HepG2 (cell line): ENCODE measurements around the gene ATP2A3. TPM values are rescaled to one million over a fixed set of nuclear protein-coding genes. Genes with fewer than 3 reads are reported as not detected.

Experiments used
- ATAC-seq: fragments of 200-7000 bp; cut with Tn5 transposase; 3 replicates; pipeline ENCODE4 v1.9.1; 2020; ENCODE audit warnings: mild to moderate bottlenecking, moderate library complexity
- BruUV-seq: library from RNA; stranded (reverse); fragments of 400-500 nt; replicated peaks from 2 replicates; lab custom pipeline; 2021; lab: Mats Ljungman, UMichigan
- CTCF ChIA-PET: fragments of 300-600 bp; formaldehyde crosslinking; extraction: SDS; loops from one replicate; lab custom pipeline; 2021; ENCODE audit warnings: low total read pairs, inconsistent platforms, low intra/inter-chr PET ratio; lab: Yijun Ruan, JAX
- POLR2A ChIA-PET: fragments of 350-600 bp; sonication (Branson Sonifier 250); formaldehyde crosslinking; loops from one replicate; lab custom pipeline; 2020; ENCODE audit warnings: antibody characterized with exemption, inconsistent platforms; lab: Yijun Ruan, JAX
- DNase-seq: peaks from one replicate; pipeline ENCODE4 v3.0.0-alpha.2; 2015; ENCODE audit warnings: low spot score
- FAIRE-seq: peaks from 3 replicates; lab custom pipeline; 2011; peaks lifted over from hg19 to GRCh38; lab: Jason Lieb, UNC
- H2AFZ ChIP-seq: one replicate; pipeline ENCODE4 v1.6.1; 2011; ENCODE audit warnings: low read length, inconsistent platforms
- H3K27ac ChIP-seq: fragments of 300-600 bp; 3 replicates; pipeline ENCODE4 v1.8.0; 2011; ENCODE audit warnings: mixed run types, mild to moderate bottlenecking, mixed read lengths, low read length, inconsistent platforms; ENCODE audit not compliant: insufficient read depth; ENCODE audit errors: extremely low read length
- H3K27me3 ChIP-seq, 2 experiments: fragments of 200-600 bp in 1 of 2; 2 replicates in 1 of 2; 3 replicates in 1 of 2; pipeline versions ENCODE4 v1.6.0 to v1.8.0; 2011; ENCODE audit warnings: low read length in 2 of 2, mild to moderate bottlenecking in 2 of 2, moderate library complexity in 2 of 2, inconsistent platforms in 1 of 2; ENCODE audit not compliant: insufficient read depth in 2 of 2, control insufficient read depth in 1 of 2
- H3K36me3 ChIP-seq, 2 experiments: fragments of 200-600 bp in 1 of 2; replicated peaks in 1 of 2; 2 replicates in 1 of 2; 3 replicates in 1 of 2; pipeline versions ENCODE4 v1.5.1 to v1.8.0; 2011; ENCODE audit warnings: low read length in 2 of 2, inconsistent platforms in 1 of 2; ENCODE audit not compliant: insufficient read depth in 2 of 2, control insufficient read depth in 1 of 2
- H3K4me1 ChIP-seq: 2 replicates; pipeline ENCODE4 v1.5.1; 2012; ENCODE audit warnings: low read length, inconsistent platforms; ENCODE audit not compliant: insufficient read depth
- H3K4me2 ChIP-seq: 2 replicates; pipeline ENCODE4 v1.6.0; 2011; ENCODE audit warnings: low read depth, low read length, inconsistent platforms
- H3K4me3 ChIP-seq, 3 experiments: fragments of 200-600 bp in 1 of 3; sonication (generic), shearing (Covaris generic) in 1 of 3; replicated peaks in 1 of 3; 2 replicates each; pipeline ENCODE4 v1.5.1; 2011 to 2016; ENCODE audit warnings: low read length in 3 of 3, inconsistent platforms in 2 of 3, low read depth in 2 of 3, mild to moderate bottlenecking in 2 of 3, control low read depth in 1 of 3, mixed read lengths in 1 of 3; ENCODE audit not compliant: insufficient read depth in 1 of 3
- H3K79me2 ChIP-seq: one replicate; pipeline ENCODE4 v1.6.1; 2011; ENCODE audit warnings: low read length, inconsistent platforms; ENCODE audit not compliant: insufficient read depth
- H3K9ac ChIP-seq: 2 replicates; pipeline ENCODE4 v1.6.0; 2011; ENCODE audit warnings: mild to moderate bottlenecking, low read depth, low read length, inconsistent platforms; ENCODE audit not compliant: insufficient read depth
- H3K9me3 ChIP-seq: 2 replicates; pipeline ENCODE4 v1.5.1; 2012; ENCODE audit warnings: mild to moderate bottlenecking, low read length
- H4K20me1 ChIP-seq: 2 replicates; pipeline ENCODE4 v1.6.0; 2011; ENCODE audit warnings: inconsistent platforms, mild to moderate bottlenecking, low read length, moderate library complexity; ENCODE audit not compliant: insufficient read depth
- ASH2L ChIP-seq: fragments of 300-600, 200-600 bp; sonication (generic); IDR thresholded peaks from 2 replicates; pipeline ENCODE4 v1.7.0; 2017; ENCODE audit warnings: low read depth, mild to moderate bottlenecking, moderate library complexity, mixed read lengths, low read length; ENCODE audit not compliant: insufficient read length
- EHMT2 ChIP-seq: fragments of 200-600 bp; sonication (generic); IDR thresholded peaks from 2 replicates; pipeline ENCODE4 v1.7.0; 2017; ENCODE audit warnings: antibody characterized with exemption, low read depth, low read length, borderline replicate concordance
- KLF6 ChIP-seq: IDR thresholded peaks from 2 replicates; pipeline ENCODE4 v1.8.0; 2016; ENCODE audit warnings: missing biosample characterization, missing genetic modification reagents
- PCBP1 ChIP-seq: fragments of 200-400 bp; formaldehyde crosslinking; IDR thresholded peaks from 2 replicates; pipeline ENCODE4 v1.6.1; 2017; ENCODE audit warnings: mild to moderate bottlenecking, low read depth, low read length, borderline replicate concordance
- SAP130 ChIP-seq: IDR thresholded peaks from 2 replicates; pipeline ENCODE4 v1.6.1; 2016; ENCODE audit warnings: low read depth
- SNAPC4 ChIP-seq: sonication (generic); formaldehyde crosslinking; IDR thresholded peaks from 2 replicates; pipeline ENCODE4 v1.4.0; 2020; ENCODE audit warnings: mild to moderate bottlenecking, missing genetic modification reagents
- ZFX ChIP-seq: sonication (generic); formaldehyde crosslinking; IDR thresholded peaks from 2 replicates; pipeline ENCODE4 v1.4.0; 2020; ENCODE audit warnings: mild to moderate bottlenecking, low read depth, missing genetic modification reagents, moderate library complexity
- ZNF768 ChIP-seq: sonication (generic); formaldehyde crosslinking; IDR thresholded peaks from 2 replicates; pipeline ENCODE4 v1.4.0; 2020; ENCODE audit warnings: missing genetic modification reagents
- WGBS: methylation state at CpG from one replicate; pipeline ENCODE4 v1.1.6; 2017; ENCODE audit warnings: low lambda C conversion rate; 5-methylcytosine and 5-hydroxymethylcytosine counted together
- in situ Hi-C: cut with HindIII; loops from 2 replicates; pipeline ENCODE4 v1.10.0; 2017; ENCODE audit warnings: low pct_unique_long_range_greater_than_20kb; ENCODE audit not compliant: extremely low pct_ligation_motif_present
- intact Hi-C: fragments of 100-400 bp; cut with micrococcal nuclease; formaldehyde crosslinking; loops from one replicate; pipeline ENCODE4 v1.10.0; 2022; ENCODE audit not compliant: unreplicated experiment
- polyA plus RNA-seq, 8 experiments: library from polyadenylated mRNA; depleted of rRNA in 3 of 8; stranded (reverse) in 7 of 8; unstranded in 1 of 8; fragments of >200 nt; fragmentation: Illumina TruSeq in 4 of 8; extraction: Trizol in 4 of 8; gene quantifications; 2 replicates each; pipeline versions ENCODE4 v1.2.1 to v1.2.3, GENCODE V29; 2011 to 2016; ENCODE audit warnings: low read depth in 4 of 8, missing spikeins in 1 of 8, mixed read lengths in 1 of 8; ENCODE audit not compliant: insufficient read depth in 1 of 8
- total RNA-seq, 5 experiments: library from RNA; depleted of rRNA; stranded (reverse); fragments of >200 nt; fragmentation: Illumina TruSeq; extraction: Trizol; gene quantifications; 2 replicates each; pipeline ENCODE4 v1.2.3, GENCODE V29; 2016; ENCODE audit warnings: low read depth in 1 of 5

ATP2A3 gene
- total and polyA plus RNA-seq, 2 of the 13 experiments (the other 11 are each of a cell fraction or from before 2014, with no cell fraction given): 0.07 TPM; not detected in 1

DNA sequence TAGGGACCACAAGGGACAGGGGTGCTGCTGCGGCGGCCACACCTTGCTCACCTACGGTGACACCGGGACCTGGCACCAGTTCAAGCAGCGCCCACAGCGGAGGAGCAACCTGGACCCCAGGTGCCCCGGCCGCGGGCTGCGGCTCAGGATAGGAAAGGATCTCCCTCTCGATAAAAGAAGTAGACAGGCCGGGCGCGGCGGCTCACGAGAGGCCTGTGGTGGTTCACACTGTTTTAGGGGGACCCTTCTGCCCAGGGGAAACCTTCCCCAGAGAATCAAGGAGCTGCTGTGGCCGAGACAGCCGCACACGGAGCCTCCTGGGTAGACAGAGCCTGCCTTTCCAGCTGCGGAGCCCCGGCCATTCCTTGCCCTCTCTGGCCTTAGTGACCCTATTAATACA lies 17.9 kb upstream of the ATP2A3 start (continued):
- no peak for TF ChIP-seq KLF6 (CRISPR knock-in tag)
- no peak for TF ChIP-seq ZFX (CRISPR knock-in tag)
- no peak for TF ChIP-seq SAP130 (CRISPR knock-in tag)
- TF ChIP-seq EHMT2: no peak

DNA sequence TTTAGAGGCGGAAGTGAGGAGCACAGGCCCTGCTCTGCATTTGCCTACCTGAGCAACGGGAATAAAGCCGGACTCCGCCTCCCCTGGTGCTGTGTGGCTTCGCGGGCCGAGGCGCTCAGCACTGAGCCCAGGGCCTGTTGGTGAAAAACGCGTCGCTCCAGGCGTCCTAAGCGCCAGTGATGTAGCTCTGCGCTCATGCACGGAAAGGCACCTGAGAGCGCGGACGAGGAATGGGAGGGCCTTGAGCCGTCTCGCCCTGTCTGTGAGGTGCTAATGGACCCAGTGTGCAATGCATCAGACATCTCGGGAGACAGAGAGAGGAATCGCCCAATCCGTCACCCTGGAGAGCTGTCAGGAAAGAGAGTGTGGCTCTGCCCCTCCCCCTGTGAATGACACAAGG lies 17.2 kb upstream of the ATP2A3 start:
- no peaks in the 10 kb centered on the region for H4K20me1 ChIP-seq
- TF ChIP-seq ASH2L (no peak), ZNF768 (CRISPR knock-in tag) (peak; percentile 61; the same call in 1 of the 2 replicates)
- ChIA-PET CTCF (no interaction called here), POLR2A (no interaction called here)
- intact Hi-C loops (no loop called here), in situ Hi-C loops (no loop called here)
- peaks cover 44% of the 10 kb centered on the region for H3K4me1 ChIP-seq
- ATAC-seq (no peak), DNase-seq (no peak), FAIRE-seq (no peak)
- H3K27ac ChIP-seq: no peak overlapping the region
- no TSS peak for BruUV-seq
- WGBS: 68% methylated on average over 21 of the region's 23 CpGs
- no peaks in the 10 kb centered on the region for H3K9me3 ChIP-seq
- no peak overlapping the region for H3K4me2 ChIP-seq
- no peaks in the 10 kb centered on the region for H3K36me3 ChIP-seq
- H3K4me3 ChIP-seq: no peak overlapping the region
- H2AFZ ChIP-seq: no peak overlapping the region
- H3K9ac ChIP-seq: no peak overlapping the region
- peaks cover 0 to 32% of the 10 kb centered on the region in 2 experiments; a peak in 4 of 5 replicates for H3K27me3 ChIP-seq
- H3K79me2 ChIP-seq: no peaks in the 10 kb centered on the region

DNA sequence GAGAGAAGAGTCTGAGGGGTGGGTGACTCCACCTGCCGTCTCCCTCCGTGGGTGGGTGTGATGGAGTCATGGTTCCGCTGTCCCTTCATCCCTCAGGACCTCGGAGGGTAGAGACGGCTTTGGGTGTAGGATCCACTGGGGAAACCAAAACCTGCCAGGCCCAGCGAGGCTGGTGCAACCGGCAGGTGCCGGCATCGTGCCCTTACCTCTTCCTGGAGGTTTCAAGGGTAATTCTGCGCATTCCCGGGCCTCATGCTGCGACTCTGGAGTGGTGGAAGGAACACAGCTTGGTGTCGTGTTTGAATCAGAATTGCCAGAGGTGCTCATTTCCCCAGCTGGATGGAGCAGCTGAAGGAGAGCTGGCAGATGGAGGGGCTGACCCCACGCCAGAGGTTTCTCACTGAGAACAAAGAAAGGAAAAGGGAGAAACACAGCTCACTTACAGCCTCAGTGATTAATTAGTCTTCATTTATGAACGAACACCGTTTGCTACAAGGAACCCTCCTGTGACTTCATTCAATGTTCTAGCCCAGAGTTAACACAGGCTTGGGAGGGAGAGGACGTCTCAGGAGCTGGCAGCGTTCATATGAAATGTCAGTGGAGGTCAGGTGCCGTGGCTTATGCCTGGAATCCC lies 16.3 kb upstream of the ATP2A3 start:
- in situ Hi-C loops: no loop called here
- FAIRE-seq: no peak
- CTCF ChIA-PET: no interaction called here

More for the DNA sequence above, 16.3 kb upstream of the ATP2A3 start:
- WGBS: 53% methylated on average over 19 of the region's 19 CpGs
- no peak for ATAC-seq
- no peak for TF ChIP-seq PCBP1
- no peak for TF ChIP-seq SNAPC4
- Histone ChIP-seq H3K27ac (no peak overlapping the region), H3K4me1 (peaks cover 35% of the 10 kb centered on the region), H4K20me1 (no peaks in the 10 kb centered on the region), H3K79me2 (no peaks in the 10 kb centered on the region), H3K27me3 (peaks cover 0 to 23% of the 10 kb centered on the region in 2 experiments; a peak in 2 of 5 replicates), H3K9me3 (no peaks in the 10 kb centered on the region), H3K4me3 (no peak overlapping the region), H3K9ac (no peak overlapping the region), H3K4me2 (no peak overlapping the region), H2AFZ (no peak overlapping the region), H3K36me3 (no peaks in the 10 kb centered on the region)
- BruUV-seq: no TSS peak
- POLR2A ChIA-PET: no interaction called here
- intact Hi-C loops: no loop called here
- no peak for DNase-seq
